CD14-positive monocyte (primary cell): ENCODE measurements around the gene HS3ST6. TPM values are rescaled to one million over a fixed set of nuclear protein-coding genes. Genes with fewer than 3 reads are reported as not detected.
"Not testable (repeated sequence)": the region's sequence is repeated elsewhere in the genome, so short reads cannot be mapped to it uniquely, and the experiment has no call there.

ENCODE experiments used
- DNase-seq, 3 donors: peaks; one replicate each; pipeline ENCODE4 v3.0.0-alpha.2; 2011 to 2022
- H2AFZ ChIP-seq: 2 replicates; pipeline ENCODE4 v1.6.0; 2012; ENCODE audit warnings: mild to moderate bottlenecking, low read depth, low read length, inconsistent platforms; ENCODE audit not compliant: insufficient read depth, poor library complexity, severe bottlenecking
- H3K27ac ChIP-seq, 2 donors: 1 replicate in 1 of 2; 2 replicates in 1 of 2; pipeline ENCODE4 v1.5.1; 2012 to 2013; ENCODE audit warnings: low read length in 2 of 2, control low read depth in 1 of 2, inconsistent platforms in 1 of 2, low read depth in 1 of 2, mild to moderate bottlenecking in 1 of 2
- H3K27me3 ChIP-seq, 2 donors: one replicate each; pipeline versions ENCODE4 v1.6.0 to v1.6.1; 2011 to 2013; ENCODE audit warnings: low read length in 2 of 2; ENCODE audit not compliant: control insufficient read depth in 2 of 2, insufficient read depth in 2 of 2
- H3K36me3 ChIP-seq, 2 donors: replicated peaks in 1 of 2; 1 replicate in 1 of 2; 2 replicates in 1 of 2; pipeline versions ENCODE4 v1.5.1 to v1.6.1; 2012 to 2013; ENCODE audit warnings: low read length in 2 of 2, control low read depth in 1 of 2, inconsistent platforms in 1 of 2, mild to moderate bottlenecking in 1 of 2; ENCODE audit not compliant: insufficient read depth in 2 of 2, control insufficient read depth in 1 of 2
- H3K4me1 ChIP-seq, 2 donors: 1 replicate in 1 of 2; 2 replicates in 1 of 2; pipeline versions ENCODE4 v1.5.1 to v1.6.1; 2012 to 2013; ENCODE audit warnings: low read length in 2 of 2, control low read depth in 1 of 2, inconsistent platforms in 1 of 2, mild to moderate bottlenecking in 1 of 2, moderate library complexity in 1 of 2; ENCODE audit not compliant: insufficient read depth in 2 of 2, control insufficient read depth in 1 of 2
- H3K4me2 ChIP-seq: replicated peaks from 2 replicates; pipeline ENCODE3; 2012; ENCODE audit warnings: low read length, moderate library complexity, mild to moderate bottlenecking; ENCODE audit not compliant: poor library complexity, severe bottlenecking; ENCODE audit errors: extremely low read depth
- H3K4me3 ChIP-seq, 3 experiments: fragments of 200-600 bp in 1 of 3; sonication (generic) in 1 of 3; replicated peaks in 1 of 3; 1 replicate in 2 of 3; 2 replicates in 1 of 3; pipeline ENCODE4 v1.5.1; 2011 to 2013; ENCODE audit warnings: low read length in 3 of 3, mild to moderate bottlenecking in 3 of 3, control low read depth in 2 of 3, low read depth in 2 of 3, inconsistent platforms in 1 of 3, moderate library complexity in 1 of 3
- H3K79me2 ChIP-seq: 2 replicates; pipeline ENCODE4 v1.6.0; 2012; ENCODE audit warnings: mild to moderate bottlenecking, control low read depth, inconsistent platforms, low read length, moderate library complexity; ENCODE audit not compliant: insufficient read depth
- H3K9ac ChIP-seq: 2 replicates; pipeline ENCODE4 v1.6.0; 2017; ENCODE audit warnings: low read length, mild to moderate bottlenecking; ENCODE audit not compliant: insufficient read depth, poor library complexity, severe bottlenecking
- H3K9me3 ChIP-seq, 2 donors: replicated peaks in 1 of 2; 1 replicate in 1 of 2; 2 replicates in 1 of 2; pipeline versions ENCODE4 v1.5.1 to v1.6.1; 2012 to 2013; ENCODE audit warnings: low read length in 2 of 2, control low read depth in 1 of 2; ENCODE audit not compliant: control insufficient read depth in 1 of 2, insufficient read depth in 1 of 2
- H4K20me1 ChIP-seq: 2 replicates; pipeline ENCODE4 v1.6.0; 2012; ENCODE audit warnings: mild to moderate bottlenecking, low read length, control low read depth, moderate library complexity; ENCODE audit not compliant: insufficient read depth
- H3K27ac Mint-ChIP-seq, 7 donors: one replicate each; pipeline ENCODE4 v1.8.0; 2020; ENCODE audit warnings: mild to moderate bottlenecking in 7 of 7, mixed read lengths in 7 of 7, moderate library complexity in 6 of 7, inconsistent platforms in 2 of 7
- H3K27me3 Mint-ChIP-seq, 3 donors: one replicate each; pipeline ENCODE4 v1.8.0; 2021 to 2022; ENCODE audit warnings: low read depth in 3 of 3, mild to moderate bottlenecking in 3 of 3, mixed read lengths in 3 of 3, moderate library complexity in 3 of 3, inconsistent platforms in 1 of 3
- H3K36me3 Mint-ChIP-seq, 2 donors: one replicate each; pipeline ENCODE4 v1.8.0; 2020; ENCODE audit warnings: mixed read lengths in 2 of 2, inconsistent platforms in 1 of 2, mild to moderate bottlenecking in 1 of 2
- H3K4me1 Mint-ChIP-seq: one replicate; pipeline ENCODE4 v1.8.0; 2020; ENCODE audit warnings: mild to moderate bottlenecking, mixed read lengths
- H3K4me3 Mint-ChIP-seq, 2 donors: one replicate each; pipeline ENCODE4 v1.8.0; 2020; ENCODE audit warnings: mild to moderate bottlenecking in 2 of 2, mixed read lengths in 2 of 2, moderate library complexity in 1 of 2
- H3K9me3 Mint-ChIP-seq, 7 donors: one replicate each; pipeline ENCODE4 v1.8.0; 2020 to 2022; ENCODE audit warnings: mixed read lengths in 7 of 7, mild to moderate bottlenecking in 6 of 7, moderate library complexity in 6 of 7, inconsistent platforms in 2 of 7
- WGBS: methylation state at CpG from one replicate; pipeline ENCODE4 v1.1.5; 2013; ENCODE audit warnings: missing lambda C conversion rate; ENCODE audit not compliant: insufficient coverage; 5-methylcytosine and 5-hydroxymethylcytosine counted together
- intact Hi-C, 2 donors: fragments of 100-400 bp; cut with micrococcal nuclease; formaldehyde crosslinking; loops; one replicate each; pipeline versions ENCODE4 v1.15.0 to v1.15.1; 2023
- polyA plus RNA-seq, 3 donors: library from polyadenylated mRNA; depleted of rRNA in 1 of 3; unstranded in 2 of 3; stranded (reverse) in 1 of 3; fragments of 300-500 nt in 2 of 3; fragments of >200 nt in 1 of 3; fragmentation: Illumina TruSeq in 2 of 3; gene quantifications; 1 replicate in 2 of 3; 2 replicates in 1 of 3; pipeline ENCODE4 v1.2.3, GENCODE V29; 2012 to 2021
- TF ChIP-seq, protein P1 (sequence below): fragments of 200-600 bp; IDR thresholded peaks from one replicate; pipeline ENCODE4 v1.8.0; 2022; ENCODE audit warnings: antibody characterized with exemption, mild to moderate bottlenecking

The HS3ST6 gene
- polyA plus RNA-seq, 3 donors, result not detected

DNA sequence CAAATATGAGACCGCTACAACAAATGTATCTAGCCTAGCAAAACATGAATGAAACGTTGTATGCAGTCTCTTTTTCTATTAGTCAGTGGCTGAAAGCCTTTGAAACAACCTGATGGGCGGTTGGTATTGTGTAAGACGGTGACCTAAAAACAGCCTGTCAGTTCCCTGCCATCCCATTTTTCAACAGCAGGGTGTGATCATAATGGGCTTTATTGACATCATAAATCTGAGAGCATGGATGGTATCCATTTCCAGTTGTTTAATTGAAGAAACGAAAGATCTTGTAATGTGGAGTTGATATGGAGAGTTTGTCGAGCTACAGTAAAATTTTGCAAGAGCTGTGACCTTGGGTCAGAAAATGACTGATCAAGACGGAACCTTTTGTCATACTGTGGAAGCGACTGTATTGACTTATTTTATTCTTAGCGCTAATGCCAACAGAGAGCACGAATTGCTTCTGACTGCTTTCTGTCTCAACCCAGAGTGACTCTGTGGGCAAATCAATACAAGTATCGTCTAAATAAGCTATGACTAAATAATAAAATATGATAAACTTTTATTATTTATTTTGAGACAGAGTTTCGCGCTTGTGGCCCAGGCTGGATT lies 34.0 kb downstream of the HS3ST6 start:
- no peak overlapping the region for H3K4me3 ChIP-seq
- DNase-seq, result peak; percentile 23 to 51 (median 23)
- H3K9me3 Mint-ChIP-seq, result no peaks in the 10 kb centered on the region
- H2AFZ ChIP-seq, result no peak overlapping the region
- no peaks in the 10 kb centered on the region for H3K9me3 ChIP-seq
- no peak overlapping the region for H3K4me2 ChIP-seq
- H3K27me3 ChIP-seq, result peaks cover 0 to 3% of the 10 kb centered on the region in 2 donors
- H3K4me1 ChIP-seq, result no peaks in the 10 kb centered on the region
- H3K36me3 ChIP-seq, result no peaks in the 10 kb centered on the region
- 82% methylated on average over 7 of the region's 13 CpGs for WGBS
- intact Hi-C loops, result no loop called here
- H3K27ac ChIP-seq, result no peak overlapping the region
- H3K27ac Mint-ChIP-seq, result no peak overlapping the region
- H3K4me1 Mint-ChIP-seq, result no peaks in the 10 kb centered on the region
- TF ChIP-seq, protein P1, sequence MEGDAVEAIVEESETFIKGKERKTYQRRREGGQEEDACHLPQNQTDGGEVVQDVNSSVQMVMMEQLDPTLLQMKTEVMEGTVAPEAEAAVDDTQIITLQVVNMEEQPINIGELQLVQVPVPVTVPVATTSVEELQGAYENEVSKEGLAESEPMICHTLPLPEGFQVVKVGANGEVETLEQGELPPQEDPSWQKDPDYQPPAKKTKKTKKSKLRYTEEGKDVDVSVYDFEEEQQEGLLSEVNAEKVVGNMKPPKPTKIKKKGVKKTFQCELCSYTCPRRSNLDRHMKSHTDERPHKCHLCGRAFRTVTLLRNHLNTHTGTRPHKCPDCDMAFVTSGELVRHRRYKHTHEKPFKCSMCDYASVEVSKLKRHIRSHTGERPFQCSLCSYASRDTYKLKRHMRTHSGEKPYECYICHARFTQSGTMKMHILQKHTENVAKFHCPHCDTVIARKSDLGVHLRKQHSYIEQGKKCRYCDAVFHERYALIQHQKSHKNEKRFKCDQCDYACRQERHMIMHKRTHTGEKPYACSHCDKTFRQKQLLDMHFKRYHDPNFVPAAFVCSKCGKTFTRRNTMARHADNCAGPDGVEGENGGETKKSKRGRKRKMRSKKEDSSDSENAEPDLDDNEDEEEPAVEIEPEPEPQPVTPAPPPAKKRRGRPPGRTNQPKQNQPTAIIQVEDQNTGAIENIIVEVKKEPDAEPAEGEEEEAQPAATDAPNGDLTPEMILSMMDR, result peak; percentile 59
- H3K79me2 ChIP-seq, result no peaks in the 10 kb centered on the region
- no peaks in the 10 kb centered on the region for H3K36me3 Mint-ChIP-seq
- H4K20me1 ChIP-seq, result no peaks in the 10 kb centered on the region
- no peak overlapping the region for H3K9ac ChIP-seq
- H3K4me3 Mint-ChIP-seq, result no peak overlapping the region
- H3K27me3 Mint-ChIP-seq, result peaks cover 7 to 18% (median 10%) of the 10 kb centered on the region in 3 donors

DNA sequence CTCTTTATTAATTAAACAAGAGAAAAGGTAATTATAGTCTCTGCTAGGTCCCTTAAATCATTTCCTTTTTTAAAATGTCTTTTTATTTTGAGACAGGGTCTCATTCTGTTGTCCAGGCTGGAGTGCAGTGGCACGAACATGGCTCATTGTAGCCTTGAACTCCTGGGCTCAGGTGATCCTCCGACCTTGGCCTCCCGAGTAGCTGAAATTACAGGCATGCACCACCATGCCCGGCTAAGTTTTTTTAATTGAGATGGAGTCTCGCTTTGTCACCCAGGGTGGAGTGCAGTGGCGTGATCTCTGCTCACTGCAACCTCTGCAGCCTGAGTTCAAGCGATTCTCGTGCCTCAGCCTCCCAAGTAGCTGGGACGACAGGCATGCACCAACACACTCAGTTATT lies 37.0 kb downstream of the HS3ST6 start:
- H3K27me3 ChIP-seq, result peaks cover 0 to 11% of the 10 kb centered on the region in 2 donors
- DNase-seq, H3K9ac ChIP-seq, H3K4me1 ChIP-seq, H3K27ac ChIP-seq, intact Hi-C loops, H3K4me3 ChIP-seq, H4K20me1 ChIP-seq, H2AFZ ChIP-seq, H3K27ac Mint-ChIP-seq, H3K4me3 Mint-ChIP-seq, H3K9me3 ChIP-seq, H3K36me3 Mint-ChIP-seq, H3K4me1 Mint-ChIP-seq, H3K4me2 ChIP-seq, H3K79me2 ChIP-seq, H3K9me3 Mint-ChIP-seq, H3K36me3 ChIP-seq: not testable (repeated sequence)
- WGBS, result 91% methylated on average over 5 of the region's 9 CpGs
- peaks cover 14 to 31% (median 25%) of the 10 kb centered on the region in 3 donors for H3K27me3 Mint-ChIP-seq
